ENCODE results near the gene MAML3.

The MAML3 gene

DNA sequence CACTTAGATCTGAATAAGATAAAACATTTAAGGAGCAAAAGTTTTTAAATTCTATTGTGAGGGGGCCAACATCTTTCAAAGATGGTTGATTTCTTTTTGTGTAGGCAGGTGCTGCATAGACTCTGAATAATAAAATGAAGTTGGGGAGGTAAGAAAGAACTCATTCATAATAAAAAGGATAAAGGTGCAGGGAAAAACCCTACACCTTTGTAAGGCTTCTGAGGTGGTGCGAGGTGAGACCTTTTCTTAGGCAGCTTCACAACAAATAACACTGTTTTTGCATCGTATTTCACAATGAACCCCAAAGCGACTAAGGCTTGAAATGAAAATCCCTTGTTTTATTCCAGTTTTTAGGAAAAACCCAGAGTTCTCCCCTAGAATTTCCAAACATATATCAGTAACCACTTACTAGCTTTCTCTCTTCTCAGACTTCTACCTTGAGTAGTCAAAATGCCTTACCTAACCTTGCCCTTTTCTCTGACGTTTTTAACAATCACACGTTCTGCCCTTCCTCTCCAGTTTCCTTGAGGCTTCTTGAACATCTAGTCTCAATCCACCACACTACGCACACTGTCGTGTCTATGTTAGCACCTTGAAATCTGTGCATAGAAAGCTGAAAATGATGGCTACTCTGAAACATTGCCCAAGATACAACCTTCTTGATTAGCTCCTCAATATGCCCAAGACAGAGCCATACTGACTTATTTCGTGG is 30.2 kb downstream of the MAML3 start:
- DNase-seq: no peak

DNA sequence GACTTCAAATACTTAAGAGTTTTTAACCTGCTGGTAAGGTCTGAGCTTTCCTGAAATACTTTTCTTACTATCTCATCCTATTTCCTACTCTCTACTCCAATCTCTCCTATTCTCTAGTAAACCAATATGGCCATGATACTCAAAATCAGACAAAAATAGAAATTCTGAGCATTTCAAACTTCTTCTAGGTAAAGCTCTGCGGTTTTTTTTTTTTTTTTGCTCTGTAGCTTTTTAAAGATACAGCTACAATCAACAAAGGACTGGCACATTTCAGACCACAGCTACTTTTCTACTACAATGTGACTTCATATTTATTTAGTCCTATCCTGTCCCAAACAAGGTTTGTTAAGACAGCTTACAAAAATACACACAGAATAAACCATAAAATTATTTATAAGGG is 31.1 kb downstream of the MAML3 start:
- DNase-seq: no peak

DNA sequence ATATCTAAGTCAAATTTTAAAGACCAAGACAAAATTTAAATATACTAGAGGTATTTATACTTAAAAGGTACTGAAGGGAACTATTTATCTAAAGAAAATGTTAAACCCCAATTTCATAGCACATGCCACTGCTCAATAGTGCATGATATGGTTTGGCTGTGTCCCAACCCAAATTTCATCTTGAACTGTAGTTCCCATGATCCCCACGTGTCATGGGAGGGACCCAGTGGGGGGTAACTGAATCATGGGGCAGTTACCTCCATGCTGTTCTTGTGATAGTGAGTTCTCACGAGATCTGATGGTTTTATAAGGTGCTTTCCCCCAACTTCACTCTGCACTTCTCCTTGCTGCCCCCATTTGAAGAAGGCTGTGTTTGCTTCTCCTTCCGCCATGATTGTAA is 32.3 kb downstream of the MAML3 start:
- no peak for DNase-seq

DNA sequence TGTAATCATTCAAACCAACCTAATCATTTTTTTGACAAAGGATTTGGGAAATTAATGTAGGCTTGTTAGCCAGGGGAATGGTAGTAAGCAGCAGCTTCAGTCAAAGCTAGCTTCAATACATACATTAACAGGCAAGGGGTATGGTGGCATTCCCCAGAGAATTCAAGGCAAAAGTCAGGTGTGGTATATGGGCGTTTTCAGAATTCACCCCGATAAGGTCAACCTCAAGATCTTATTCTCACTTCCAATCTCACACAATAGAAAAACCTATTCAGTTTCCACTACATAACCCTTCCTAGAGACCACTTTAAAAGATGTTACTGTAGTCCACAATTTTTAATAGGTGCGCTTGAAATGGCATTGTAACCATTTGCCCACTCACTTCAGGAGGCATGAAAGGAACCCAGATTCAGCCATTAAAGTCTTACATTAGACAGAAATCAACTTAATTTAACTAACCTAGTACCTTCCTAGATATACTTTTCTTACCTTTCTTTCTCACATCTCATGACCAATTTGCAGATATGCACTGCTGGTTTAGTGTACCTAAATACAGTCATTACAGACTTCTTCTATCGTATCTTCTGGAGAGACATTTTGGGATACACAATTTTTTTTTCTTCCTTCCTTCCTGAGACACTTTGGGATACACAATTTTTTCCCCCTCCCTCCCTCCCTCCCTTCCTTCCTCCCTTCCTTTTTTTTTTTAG is 34.9 kb downstream of the MAML3 start:
- DNase-seq: no peak

DNA sequence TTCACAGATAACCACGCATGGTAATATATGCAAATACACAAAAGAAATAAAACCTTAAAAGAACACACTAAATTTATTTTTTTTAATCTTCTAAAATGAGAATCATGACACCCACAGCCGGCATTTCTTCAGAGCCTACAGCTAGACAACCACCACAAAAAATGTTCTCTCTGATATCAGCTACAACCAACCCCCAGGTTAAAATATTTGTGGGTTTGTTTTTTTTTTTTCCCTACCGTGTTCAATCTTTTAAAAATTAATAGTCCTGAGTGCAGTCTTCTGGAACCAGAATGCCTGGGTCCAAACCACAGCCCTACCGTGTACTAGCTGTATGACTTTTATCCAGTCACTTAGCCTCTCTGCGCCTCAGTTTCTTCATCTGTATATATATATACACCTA is 36.0 kb downstream of the MAML3 start:
- no peak for DNase-seq

DNA sequence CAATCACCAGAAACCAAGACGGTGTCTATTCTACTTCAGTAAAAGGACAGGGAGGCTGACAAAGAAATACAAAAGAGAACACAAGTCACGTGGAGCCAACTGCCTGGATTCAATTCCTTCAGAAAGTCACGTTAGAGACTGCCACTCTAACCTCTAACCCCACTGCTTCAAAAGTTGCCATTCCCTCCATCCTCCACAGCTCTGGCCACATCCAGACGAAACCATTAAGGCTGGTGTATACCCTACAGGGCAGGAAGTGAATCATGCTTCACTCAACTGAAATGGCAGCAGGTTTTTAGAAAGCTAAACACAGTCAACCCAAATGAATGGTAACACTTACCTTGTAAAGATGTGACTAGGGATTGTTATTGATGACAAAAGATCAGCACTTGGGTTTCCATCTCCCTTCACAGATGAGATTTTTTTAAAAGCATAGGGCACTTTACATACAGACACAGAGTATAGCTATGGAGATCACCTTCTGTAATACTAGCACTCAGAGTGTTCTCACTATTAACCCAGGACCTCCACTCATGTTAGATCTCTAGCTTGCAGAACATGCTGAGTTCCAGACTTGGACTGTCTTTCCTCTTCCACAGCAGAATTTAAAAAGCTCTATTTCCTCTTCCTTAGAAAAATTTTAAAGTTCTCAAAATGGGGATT is 37.4 kb downstream of the MAML3 start:
- DNase-seq: no peak

DNA sequence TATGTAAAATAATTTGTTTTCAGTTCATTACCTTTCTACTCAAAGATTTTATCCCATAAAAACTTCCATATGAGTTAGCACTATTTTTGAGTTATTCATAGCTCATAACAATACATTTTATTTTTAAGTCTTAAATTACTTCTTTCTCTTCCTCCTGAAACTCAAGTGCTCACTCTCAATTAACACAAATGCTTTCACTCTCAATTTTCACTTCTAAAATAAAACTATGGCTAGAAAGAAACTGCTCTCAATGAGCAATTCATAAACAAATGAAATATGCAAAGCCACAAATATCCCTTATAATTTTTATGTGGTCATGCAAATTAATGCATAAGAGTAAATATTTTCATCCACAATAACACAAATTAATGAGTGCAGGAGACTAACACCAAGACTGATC is 38.8 kb downstream of the MAML3 start:
- no peak for DNase-seq

DNA sequence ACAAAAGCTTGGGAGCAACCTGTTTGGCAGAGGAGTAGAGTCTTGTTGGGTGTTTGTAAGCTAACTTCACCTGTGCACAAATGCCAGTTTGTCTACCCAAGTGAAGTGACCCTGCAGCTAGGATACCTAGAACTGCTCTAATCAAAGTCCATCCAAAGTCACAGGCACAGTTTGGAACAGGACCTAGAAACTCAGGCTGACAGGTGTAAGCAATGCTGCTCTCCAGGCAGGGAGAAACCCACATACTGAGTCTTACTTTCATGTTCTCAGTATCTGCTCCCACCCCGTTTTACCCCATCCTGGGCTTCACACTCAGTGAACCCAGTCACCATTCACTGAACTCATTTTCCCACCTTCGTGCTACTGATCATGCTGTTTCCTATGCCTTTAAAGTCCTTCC is 40.3 kb downstream of the MAML3 start:
- DNase-seq: no peak

DNA sequence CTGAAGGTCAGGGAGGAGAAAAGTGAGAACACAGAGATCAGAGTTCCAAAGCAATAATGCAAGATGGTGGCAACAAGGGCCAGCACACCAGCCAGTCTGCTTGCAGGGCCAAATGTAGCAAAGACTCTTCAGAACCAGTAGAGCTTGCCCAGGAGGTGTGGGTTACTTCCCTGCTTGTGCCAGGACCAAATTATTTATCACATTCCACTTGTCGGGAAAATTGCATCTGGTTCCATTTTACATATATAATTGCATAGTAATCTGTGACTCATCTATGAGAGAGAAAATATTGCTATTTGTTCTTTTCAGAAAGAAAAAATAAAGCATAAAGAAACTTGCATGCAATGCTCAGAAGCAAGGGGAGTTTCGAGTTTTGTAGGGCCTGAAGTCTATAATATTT is 41.4 kb downstream of the MAML3 start:
- DNase-seq: no peak

DNA sequence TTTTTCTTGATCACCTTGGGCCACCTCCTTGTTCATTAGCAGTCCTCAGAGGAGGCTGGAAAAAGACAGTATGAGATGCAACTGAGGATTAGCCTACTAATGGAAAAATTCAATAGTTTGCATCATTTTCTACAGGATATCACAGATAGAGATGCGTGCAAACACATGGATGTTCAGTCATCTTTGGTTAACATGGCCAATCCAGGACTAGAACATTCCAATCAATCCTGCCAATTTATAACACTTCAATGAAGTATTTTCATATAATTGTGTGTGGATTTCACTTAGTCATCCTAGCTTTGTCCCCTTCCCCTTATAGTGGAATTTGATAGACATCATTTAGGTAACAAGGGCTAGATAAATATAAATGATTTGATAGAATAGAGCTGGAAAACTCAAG is 42.7 kb downstream of the MAML3 start:
- DNase-seq: no peak

DNA sequence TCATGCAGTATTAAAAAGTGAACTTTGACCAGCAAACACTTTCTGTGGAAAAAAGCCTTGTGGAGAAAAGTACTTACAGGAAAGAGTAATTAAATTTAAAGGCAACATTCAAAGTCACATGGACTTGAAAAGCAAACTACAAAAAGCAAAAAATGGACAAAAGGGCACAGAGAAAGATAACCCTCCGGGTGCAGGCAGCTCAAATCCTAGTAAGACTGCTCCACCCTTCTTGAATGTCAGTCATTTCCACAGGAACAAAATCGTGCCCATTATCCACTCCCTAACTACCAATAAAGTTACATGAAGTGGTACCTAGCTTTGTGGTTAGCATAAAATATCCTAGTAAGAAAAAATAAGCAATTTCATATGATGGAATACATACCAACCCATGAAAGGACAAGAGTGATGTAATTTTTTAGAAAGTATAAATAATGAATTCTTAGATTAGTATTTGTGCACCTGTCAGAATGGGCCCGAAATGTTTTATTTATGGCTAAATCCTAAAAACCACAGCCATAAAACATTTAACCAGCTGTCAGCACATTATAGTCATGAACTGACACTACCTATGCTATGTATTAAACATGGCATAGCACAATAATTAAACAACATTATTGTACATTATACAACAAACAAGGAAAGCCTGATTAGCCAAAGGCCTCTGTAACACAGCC is 43.3 kb downstream of the MAML3 start:
- DNase-seq: no peak

DNA sequence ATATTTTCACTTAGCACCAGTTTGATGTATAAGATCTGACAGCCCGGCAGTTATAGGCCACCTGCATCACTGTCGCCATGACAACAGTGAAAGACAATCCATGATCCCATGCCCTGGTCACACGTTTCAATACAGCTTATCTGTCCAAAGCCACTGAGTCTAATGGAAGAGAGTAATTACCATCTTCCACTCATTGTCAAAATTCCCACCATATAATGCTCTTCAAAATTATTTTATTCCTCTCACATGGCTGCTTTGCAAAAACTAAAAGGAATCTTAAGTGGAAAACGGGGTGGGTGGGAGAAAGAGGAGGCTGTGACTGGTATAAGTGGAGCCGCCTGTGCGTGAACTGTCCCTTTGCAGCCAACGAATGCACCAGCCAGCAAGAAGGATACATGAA is 44.2 kb downstream of the MAML3 start:
- no peak for DNase-seq

DNA sequence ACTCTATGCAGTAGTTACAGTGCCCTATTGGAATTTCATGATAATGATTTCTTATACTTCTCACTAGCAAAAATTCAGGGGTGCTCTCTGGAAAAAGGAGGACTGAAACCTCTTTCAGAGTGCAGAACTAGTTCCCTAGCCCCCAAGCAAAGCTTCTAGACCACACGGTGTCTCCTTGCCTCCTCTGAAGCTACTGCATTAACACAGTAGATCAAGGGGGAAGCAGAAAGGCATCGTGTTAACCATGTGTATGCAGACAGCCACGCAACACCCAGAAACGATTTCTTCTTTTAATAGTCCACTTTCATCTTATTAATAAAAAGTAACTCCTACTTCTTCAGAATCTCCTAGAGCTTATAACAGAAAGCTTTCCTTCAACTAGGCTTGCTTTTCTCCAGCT is 44.7 kb downstream of the MAML3 start:
- DNase-seq: no peak

DNA sequence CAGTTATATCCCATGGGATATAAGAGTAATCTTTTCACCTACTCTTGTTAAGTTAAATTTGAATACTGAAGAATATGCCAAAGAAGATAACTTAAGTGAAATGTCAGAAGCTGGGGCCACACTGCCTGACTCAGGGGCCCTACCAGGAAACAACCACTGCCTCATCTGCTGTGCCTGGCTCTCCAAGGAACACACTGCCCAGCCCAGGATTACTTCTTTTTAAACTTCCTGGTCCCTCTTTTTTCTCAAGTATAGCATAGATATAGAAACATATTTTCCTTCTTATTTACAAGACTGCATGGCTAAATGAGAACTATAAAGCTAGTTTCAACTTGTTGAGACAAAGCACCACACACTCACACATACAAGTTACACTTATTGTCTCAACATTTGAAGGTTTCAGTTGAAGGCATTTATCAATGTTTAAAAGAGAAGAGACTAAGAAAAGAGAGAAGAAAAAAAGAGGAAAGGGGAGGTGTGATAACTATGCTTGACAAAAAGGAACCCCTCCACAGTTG is 45.2 kb downstream of the MAML3 start:
- DNase-seq: no peak

DNA sequence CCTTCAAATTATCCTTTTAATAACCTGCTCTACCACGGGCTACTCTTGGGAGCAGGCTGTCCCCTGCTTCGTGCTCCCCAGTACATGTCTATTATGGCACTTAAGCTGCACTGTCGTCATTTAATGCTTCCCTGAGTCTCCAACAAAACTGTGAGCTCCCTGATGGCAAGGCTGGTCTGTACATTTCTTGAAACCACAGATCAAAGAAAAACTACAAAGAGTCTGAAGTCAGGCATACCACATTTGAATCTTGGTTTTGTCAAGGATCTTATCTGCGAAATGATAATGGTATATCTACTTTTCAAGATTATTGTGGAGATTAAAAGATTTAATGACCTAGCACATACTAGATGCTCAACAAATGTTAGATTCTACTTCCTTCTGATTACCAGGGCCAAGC is 45.7 kb downstream of the MAML3 start:
- DNase-seq: no peak

DNA sequence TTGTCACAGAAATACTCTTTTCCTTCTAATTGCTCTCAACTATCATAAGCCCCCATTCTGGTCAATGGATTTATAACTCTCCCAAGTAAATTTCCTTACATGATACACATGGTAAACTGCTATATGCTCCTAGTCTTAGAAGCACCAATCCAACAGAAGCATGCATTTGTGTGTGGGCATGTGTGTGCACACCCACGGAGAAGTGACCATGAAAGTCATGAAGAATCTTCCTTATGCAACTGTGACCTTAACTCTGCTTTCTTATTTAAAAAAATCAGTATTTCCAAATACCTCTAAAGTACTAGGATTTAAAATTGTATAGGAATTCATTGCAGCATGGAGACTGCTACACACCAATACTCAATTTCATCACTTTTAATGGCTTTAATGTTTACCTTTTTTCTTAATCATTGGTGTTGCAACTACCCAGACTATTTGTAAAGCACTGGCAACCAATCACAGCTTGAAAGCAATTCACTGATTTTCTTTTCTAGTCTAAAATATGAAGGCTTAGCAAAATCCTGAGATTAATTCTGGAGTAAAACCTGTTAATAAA is 47.6 kb downstream of the MAML3 start:
- no peak for DNase-seq

DNA sequence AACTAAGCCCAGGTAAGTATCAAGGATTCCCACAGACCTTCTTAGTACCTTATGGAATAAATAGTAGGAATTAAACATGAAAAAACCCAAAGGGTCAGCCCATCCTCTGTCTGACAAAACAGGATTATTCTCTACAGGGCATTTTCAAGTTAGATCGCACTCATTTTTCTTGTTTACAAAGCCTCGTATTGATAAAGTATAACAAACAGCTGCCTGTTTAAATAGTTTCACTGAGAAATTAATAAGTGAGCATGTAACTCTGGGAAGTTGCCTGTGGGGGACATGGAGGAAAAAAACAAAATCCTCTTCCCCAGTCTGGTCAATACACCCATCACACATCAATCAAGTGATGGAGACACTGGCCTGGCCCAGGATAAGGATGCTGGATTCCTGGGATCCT is 48.5 kb downstream of the MAML3 start:
- no peak for DNase-seq

DNA sequence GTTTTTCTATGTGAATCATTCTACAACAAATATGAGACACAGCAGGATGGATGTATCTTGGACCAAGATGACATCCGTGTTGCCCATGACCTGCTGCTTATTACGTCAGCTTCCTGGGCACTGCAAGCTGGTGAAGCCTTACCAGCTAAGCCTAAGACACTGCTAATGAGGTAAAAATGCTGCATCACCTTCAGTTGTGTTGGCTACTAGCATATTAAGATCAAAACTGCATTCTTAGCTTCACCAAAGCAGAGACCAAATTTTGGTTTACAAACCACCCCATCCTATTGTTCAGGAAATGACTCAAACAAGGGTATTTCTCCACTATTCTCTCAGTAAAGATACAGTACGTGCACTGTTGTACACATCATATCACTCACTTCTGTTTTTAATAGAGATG is 50.3 kb downstream of the MAML3 start:
- no peak for DNase-seq

DNA sequence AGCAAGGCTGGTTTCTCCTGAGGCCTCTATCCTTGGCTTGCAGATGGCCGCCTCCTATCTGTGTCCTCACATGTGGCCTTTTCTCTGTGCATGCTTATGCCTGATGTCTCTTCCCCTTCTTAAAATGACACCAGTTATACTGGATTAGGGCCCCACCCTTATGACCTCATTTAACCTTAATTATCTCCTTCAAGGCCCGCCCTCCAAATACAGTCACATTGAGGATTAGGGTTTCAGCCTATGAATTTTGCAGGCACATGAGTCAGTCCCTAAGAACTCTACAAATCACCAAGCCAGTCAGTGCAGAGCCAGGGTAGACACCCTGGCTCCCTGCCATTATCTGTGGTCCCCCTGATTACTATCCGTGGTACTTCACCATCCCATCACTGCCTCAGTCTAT is 51.6 kb downstream of the MAML3 start:
- DNase-seq: no peak

DNA sequence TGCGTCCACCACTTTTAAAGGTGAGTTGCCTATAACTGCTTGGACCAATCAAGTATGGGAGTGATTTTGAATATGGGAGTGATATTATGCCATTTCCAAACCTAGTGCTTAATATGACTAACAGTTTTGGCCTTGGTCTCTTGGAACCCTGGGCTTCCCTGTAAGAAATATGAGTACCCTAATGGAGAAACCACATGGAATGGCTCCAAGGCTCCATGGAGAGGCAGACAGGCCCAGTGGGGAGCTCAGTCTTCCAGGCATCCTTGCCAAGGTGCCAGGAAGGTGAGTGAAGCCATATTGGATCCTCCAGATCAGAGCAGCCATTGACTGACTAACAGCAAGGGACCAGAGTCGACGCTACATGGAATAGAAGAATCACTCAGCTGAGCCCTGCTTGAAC is 53.2 kb downstream of the MAML3 start:
- no peak for DNase-seq

DNA sequence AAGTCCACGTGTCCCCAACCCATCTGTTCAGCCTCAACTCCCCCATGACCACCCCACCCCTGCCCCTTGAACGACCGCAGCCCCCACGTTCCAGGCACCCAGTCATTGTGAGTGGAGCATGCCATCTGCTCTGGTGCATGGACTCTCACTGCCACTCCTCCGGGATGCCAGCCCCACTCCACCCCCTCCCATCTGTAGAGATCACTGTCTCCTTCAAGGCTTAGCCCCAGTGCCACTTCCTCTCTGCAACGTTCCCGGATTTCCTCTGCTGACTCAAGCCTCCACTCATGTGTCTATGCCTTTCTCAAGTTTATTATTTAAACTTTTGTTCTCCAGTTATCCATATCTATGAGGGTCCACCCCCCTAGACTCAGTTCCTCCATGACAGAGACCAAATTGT is 54.0 kb downstream of the MAML3 start:
- no peak for DNase-seq

DNA sequence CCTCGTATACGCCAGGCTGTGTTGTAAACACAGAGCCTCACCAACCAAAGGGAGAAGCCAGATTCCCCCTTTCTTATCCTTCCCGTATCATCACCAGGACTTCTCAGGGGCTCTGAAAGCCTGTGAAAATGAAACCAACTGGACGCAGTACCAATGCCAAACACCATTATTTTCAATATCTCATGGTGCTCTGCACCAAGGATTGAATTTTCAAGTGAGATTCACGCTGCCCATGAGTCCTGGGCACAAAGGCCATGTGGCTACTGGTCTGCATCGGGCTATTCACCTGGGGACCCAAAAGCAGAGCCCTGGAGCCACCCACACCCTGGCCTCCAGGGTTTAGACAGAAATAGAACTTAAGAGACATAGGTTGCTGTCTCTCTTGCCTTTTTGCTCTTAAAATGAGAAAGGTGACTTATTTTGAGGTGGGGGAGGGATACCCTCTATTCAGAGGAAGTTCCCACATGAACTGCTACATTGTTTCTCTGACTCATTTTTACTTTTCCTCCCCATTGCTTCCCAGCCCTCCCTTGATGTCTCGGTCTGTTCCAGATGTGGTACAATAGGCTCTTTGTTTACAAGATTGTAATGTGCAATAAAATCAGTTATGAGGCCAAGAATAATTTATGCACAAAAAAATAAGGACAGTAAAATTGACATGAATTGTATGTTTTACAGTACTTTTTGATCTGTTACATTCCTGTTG is 55.4 kb downstream of the MAML3 start:
- DNase-seq: no peak

DNA sequence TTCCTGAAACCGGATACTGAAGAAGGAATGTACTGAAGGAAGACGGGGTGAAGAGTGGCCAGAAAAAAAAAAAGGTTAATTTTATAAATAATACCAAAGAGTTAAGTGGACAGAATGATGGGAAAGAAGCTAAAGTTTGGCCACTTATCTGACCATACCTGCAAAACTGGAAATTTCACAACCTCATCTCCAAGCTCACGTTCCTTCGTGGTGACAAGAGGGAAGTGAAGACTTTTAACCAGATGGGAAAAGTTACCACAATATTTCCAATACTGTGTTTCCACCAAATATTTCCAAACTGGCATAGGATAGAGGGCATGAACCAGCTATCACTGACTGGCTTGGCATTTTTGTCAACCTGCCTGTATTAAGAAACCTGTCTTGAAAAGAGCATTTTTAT is 56.4 kb downstream of the MAML3 start:
- DNase-seq: no peak

All from right forelimb (tissue), 1 donor.